Osteocyte (in vitro differentiated cells): ENCODE data around the gene APCDD1. TPM values are rescaled to one million over a fixed set of nuclear protein-coding genes. Genes with fewer than 3 reads are reported as not detected.

Experiments used
- DNase-seq: peaks from one replicate; pipeline ENCODE4 v3.0.0; 2021; ENCODE audit warnings: mixed read lengths; ENCODE audit not compliant: unreplicated experiment; ENCODE audit errors: extremely low spot score
- H3K27ac Mint-ChIP-seq: one replicate; pipeline ENCODE4 v1.8.0; 2021; ENCODE audit warnings: mild to moderate bottlenecking, mixed read lengths; ENCODE audit not compliant: unreplicated experiment
- H3K27me3 Mint-ChIP-seq: one replicate; pipeline ENCODE4 v1.8.0; 2021; ENCODE audit warnings: mixed read lengths; ENCODE audit not compliant: unreplicated experiment
- H3K36me3 Mint-ChIP-seq: one replicate; pipeline ENCODE4 v1.8.0; 2021; ENCODE audit warnings: mixed read lengths; ENCODE audit not compliant: unreplicated experiment
- H3K4me1 Mint-ChIP-seq: one replicate; pipeline ENCODE4 v1.8.0; 2021; ENCODE audit warnings: mixed read lengths; ENCODE audit not compliant: unreplicated experiment
- H3K4me3 Mint-ChIP-seq: one replicate; pipeline ENCODE4 v1.8.0; 2021; ENCODE audit warnings: mild to moderate bottlenecking, moderate library complexity, mixed read lengths; ENCODE audit not compliant: unreplicated experiment
- H3K9me3 Mint-ChIP-seq: one replicate; pipeline ENCODE4 v1.8.0; 2021; ENCODE audit warnings: mixed read lengths; ENCODE audit not compliant: unreplicated experiment
- CTCF ChIP-seq: fragments of 200-600 bp; sonication (generic); IDR thresholded peaks from 2 replicates; pipeline ENCODE4 v1.5.0; 2021; ENCODE audit warnings: antibody characterized with exemption, mild to moderate bottlenecking, moderate library complexity
- long read RNA-seq: library from polyadenylated mRNA; unstranded; transcript quantifications from one replicate; pipeline ENCODE4 v2.0.0, GENCODE V29; 2021
- total RNA-seq: library from RNA; stranded (reverse); gene quantifications from 2 replicates; pipeline ENCODE4 v1.2.1, GENCODE V29; 2021

Gene APCDD1
- 1.4 and 2.6 TPM in 2 replicates for total RNA-seq
- long read RNA-seq, partial matches to known transcripts = 5 of 5 reads
- long read RNA-seq, other reads (novel, unspliced or antisense) = 0 of 5 reads

GRCh38 chr18:10453806-10454680 is at the start of gene APCDD1:
Gene APCDD1 (plus strand): TSS chr18:10454635. CDS start chr18:10454982, 347 bp downstream.
- H3K36me3 Mint-ChIP-seq = no peaks in the 10 kb centered on the region
- H3K4me3 Mint-ChIP-seq = peak within 1 kb of the TSS; percentile 73
- no peaks in the 10 kb centered on the region for H3K9me3 Mint-ChIP-seq
- H3K4me1 Mint-ChIP-seq = peaks cover 11% of the 10 kb centered on the region
- H3K27me3 Mint-ChIP-seq = peaks cover 39% of the 10 kb centered on the region
- H3K27ac Mint-ChIP-seq = no peak within 1 kb of the TSS
- no peak for DNase-seq
- TF ChIP-seq CTCF = no peak

- Mint-ChIP-seq H3K27ac (no peak overlapping the region), H3K4me3 (no peak overlapping the region), H3K27me3 (peaks cover 41% of the 10 kb centered on the region), H3K9me3 (no peaks in the 10 kb centered on the region), H3K36me3 (peaks cover 3% of the 10 kb centered on the region), H3K4me1 (peaks cover 16% of the 10 kb centered on the region)
- TF ChIP-seq CTCF = no peak
- DNase-seq = no peak
These were observed 49.4 kb upstream of the APCDD1 start for GRCh38 chr18:10405014-10405493.

- peaks cover 41% of the 10 kb centered on the region for H3K27me3 Mint-ChIP-seq
- no peak overlapping the region for H3K4me3 Mint-ChIP-seq
- no peaks in the 10 kb centered on the region for H3K9me3 Mint-ChIP-seq
- TF ChIP-seq CTCF = no peak
- H3K36me3 Mint-ChIP-seq = peaks cover 3% of the 10 kb centered on the region
- H3K27ac Mint-ChIP-seq = no peak overlapping the region
- peaks cover 15% of the 10 kb centered on the region for H3K4me1 Mint-ChIP-seq
- no peak for DNase-seq
These were observed 48.4 kb upstream of the APCDD1 start for GRCh38 chr18:10405816-10406663.

GRCh38 chr18:10408131-10408530 is 46.3 kb upstream of the APCDD1 start:
- Mint-ChIP-seq H3K4me3 (no peak overlapping the region), H3K27me3 (peaks cover 36% of the 10 kb centered on the region), H3K9me3 (no peaks in the 10 kb centered on the region), H3K36me3 (peaks cover 3% of the 10 kb centered on the region), H3K4me1 (peaks cover 14% of the 10 kb centered on the region), H3K27ac (no peak overlapping the region)
- no peak for DNase-seq
- TF ChIP-seq CTCF = no peak
